IMR-90 (cell line): ENCODE measurements around the gene ANKRD61. TPM values are rescaled to one million over a fixed set of nuclear protein-coding genes. Genes with fewer than 3 reads are reported as not detected.

Experiments
- ATAC-seq: fragments of 200-7000 bp; cut with Tn5 transposase; 2 replicates; pipeline ENCODE4 v1.9.1; 2020; ENCODE audit warnings: low read depth, mild to moderate bottlenecking, moderate library complexity
- BruUV-seq: library from RNA; stranded (reverse); fragments of 400-500 nt; replicated peaks from 2 replicates; lab custom pipeline; 2021; lab: Mats Ljungman, UMichigan
- CTCF ChIA-PET: fragments of 300-600 bp; formaldehyde crosslinking; extraction: SDS; loops from one replicate; lab custom pipeline; 2021; ENCODE audit warnings: antibody characterized with exemption; lab: Yijun Ruan, JAX
- POLR2A ChIA-PET: fragments of 300-600 bp; sonication (Branson Sonifier 250); formaldehyde crosslinking; loops from one replicate; lab custom pipeline; 2022; ENCODE audit warnings: antibody characterized with exemption; ENCODE audit not compliant: unreplicated experiment; lab: Charles Lee
- DNase-seq: peaks from one replicate; pipeline ENCODE4 v3.0.0; 2013
- H2AFZ ChIP-seq: replicated peaks from 2 replicates; pipeline ENCODE3; 2013; ENCODE audit warnings: low read length, mild to moderate bottlenecking; ENCODE audit not compliant: poor library complexity
- H2AK5ac ChIP-seq: 2 replicates; pipeline ENCODE4 v1.6.1; 2013; ENCODE audit warnings: low read depth, low read length, inconsistent platforms
- H2AK9ac ChIP-seq: replicated peaks from 2 replicates; pipeline ENCODE3; 2013; ENCODE audit warnings: mild to moderate bottlenecking, low read depth, low read length, moderate library complexity; ENCODE audit not compliant: poor library complexity
- H2BK120ac ChIP-seq: 2 replicates; pipeline ENCODE4 v1.6.1; 2013; ENCODE audit warnings: low read depth, low read length, inconsistent platforms
- H2BK15ac ChIP-seq: 3 replicates; pipeline ENCODE4 v1.6.1; 2013; ENCODE audit warnings: low read depth, low read length, inconsistent platforms
- H2BK20ac ChIP-seq: 2 replicates; pipeline ENCODE4 v1.6.1; 2013; ENCODE audit warnings: low read depth, mild to moderate bottlenecking, inconsistent platforms, low read length, moderate library complexity
- H2BK5ac ChIP-seq: 2 replicates; pipeline ENCODE4 v1.6.1; 2013; ENCODE audit warnings: mild to moderate bottlenecking, low read depth, low read length, inconsistent platforms; ENCODE audit not compliant: poor library complexity, severe bottlenecking
- H3K14ac ChIP-seq: replicated peaks from 2 replicates; pipeline ENCODE4 v1.6.1; 2013; ENCODE audit warnings: low read depth, low read length, inconsistent platforms
- H3K18ac ChIP-seq: 2 replicates; pipeline ENCODE4 v1.6.1; 2013; ENCODE audit warnings: low read depth, low read length, control low read depth
- H3K23ac ChIP-seq: 2 replicates; pipeline ENCODE4 v1.6.1; 2013; ENCODE audit warnings: low read depth, low read length, inconsistent platforms
- H3K27ac ChIP-seq: 2 replicates; pipeline ENCODE4 v1.5.1; 2013; ENCODE audit warnings: mild to moderate bottlenecking, control low read depth, low read length; ENCODE audit not compliant: insufficient read depth
- H3K27me3 ChIP-seq: 2 replicates; pipeline ENCODE4 v1.6.1; 2013; ENCODE audit warnings: low read length; ENCODE audit not compliant: control insufficient read depth, insufficient read depth
- H3K36me3 ChIP-seq: 2 replicates; pipeline ENCODE4 v1.6.1; 2013; ENCODE audit warnings: low read length, mixed read lengths; ENCODE audit not compliant: control insufficient read depth, insufficient read depth
- H3K4ac ChIP-seq: 2 replicates; pipeline ENCODE4 v1.6.1; 2013; ENCODE audit warnings: low read depth, low read length, inconsistent platforms
- H3K4me1 ChIP-seq: 2 replicates; pipeline ENCODE4 v1.6.1; 2013; ENCODE audit warnings: low read length, mixed read lengths; ENCODE audit not compliant: control insufficient read depth, insufficient read depth
- H3K4me2 ChIP-seq: 2 replicates; pipeline ENCODE4 v1.6.1; 2013; ENCODE audit warnings: low read depth, mild to moderate bottlenecking, control low read depth, low read length, moderate library complexity
- H3K4me3 ChIP-seq: 2 replicates; pipeline ENCODE4 v1.5.1; 2013; ENCODE audit warnings: low read depth, mild to moderate bottlenecking, control low read depth, low read length, moderate library complexity; ENCODE audit not compliant: insufficient read depth
- H3K56ac ChIP-seq: 2 replicates; pipeline ENCODE4 v1.6.1; 2013; ENCODE audit warnings: low read length, inconsistent platforms; ENCODE audit not compliant: insufficient read depth; ENCODE audit errors: extremely low read depth
- H3K79me1 ChIP-seq, 2 experiments: 2 replicates each; pipeline ENCODE4 v1.6.1; 2013; ENCODE audit warnings: low read length in 2 of 2, inconsistent platforms in 1 of 2, low read depth in 1 of 2
- H3K9ac ChIP-seq: 2 replicates; pipeline ENCODE4 v1.6.1; 2013; ENCODE audit warnings: low read depth, low read length, control low read depth
- H3K9me1 ChIP-seq: 2 replicates; pipeline ENCODE4 v1.6.1; 2013; ENCODE audit warnings: low read length, inconsistent platforms; ENCODE audit not compliant: insufficient read depth
- H3K9me3 ChIP-seq: 2 replicates; pipeline ENCODE4 v1.6.1; 2013; ENCODE audit warnings: low read length; ENCODE audit not compliant: control insufficient read depth, insufficient read depth
- H4K20me1 ChIP-seq: 2 replicates; pipeline ENCODE4 v1.6.1; 2013; ENCODE audit warnings: low read length, inconsistent platforms; ENCODE audit not compliant: insufficient read depth
- H4K5ac ChIP-seq: 2 replicates; pipeline ENCODE4 v1.6.1; 2013; ENCODE audit warnings: mild to moderate bottlenecking, low read depth, low read length, control low read depth
- H4K8ac ChIP-seq, 2 experiments: 2 replicates each; pipeline ENCODE4 v1.6.1; 2013; ENCODE audit warnings: low read depth in 2 of 2, low read length in 2 of 2, control low read depth in 1 of 2, inconsistent platforms in 1 of 2
- H4K91ac ChIP-seq: 2 replicates; pipeline ENCODE4 v1.6.1; 2013; ENCODE audit warnings: low read depth, low read length, inconsistent platforms; ENCODE audit not compliant: insufficient read depth
- BHLHE40 ChIP-seq: fragments of 150-350 bp; IDR thresholded peaks from 2 replicates; pipeline ENCODE4 v1.6.1; 2016; ENCODE audit warnings: mild to moderate bottlenecking, low read depth, low read length
- CEBPB ChIP-seq: IDR thresholded peaks from 2 replicates; pipeline ENCODE4 v1.6.1; 2012; ENCODE audit warnings: low read depth, low read length, improper control_type of control experiment
- CHD1 ChIP-seq: IDR thresholded peaks from 2 replicates; pipeline ENCODE4 v1.6.1; 2012; ENCODE audit warnings: low read depth, low read length, improper control_type of control experiment
- CTCF ChIP-seq: conservative IDR thresholded peaks from 2 replicates; pipeline ENCODE4 v1.5.1; 2012; ENCODE audit warnings: mild to moderate bottlenecking, low read depth, low read length, improper control_type of control experiment
- ELK1 ChIP-seq: fragments of 150-350 bp; IDR thresholded peaks from 2 replicates; pipeline ENCODE4 v1.6.1; 2016; ENCODE audit warnings: low read depth, mild to moderate bottlenecking, low read length, moderate library complexity, borderline replicate concordance
- FOS ChIP-seq: fragments of 150-350 bp; IDR thresholded peaks from 2 replicates; pipeline ENCODE4 v1.6.1; 2016; ENCODE audit warnings: low read depth, low read length
- MAFK ChIP-seq: IDR thresholded peaks from 2 replicates; pipeline ENCODE4 v1.6.1; 2012; ENCODE audit warnings: low read depth, low read length, improper control_type of control experiment
- MAZ ChIP-seq: IDR thresholded peaks from 2 replicates; pipeline ENCODE4 v1.6.1; 2012; ENCODE audit warnings: low read depth, mild to moderate bottlenecking, low read length, improper control_type of control experiment, moderate library complexity, borderline replicate concordance
- MXI1 ChIP-seq: IDR thresholded peaks from 2 replicates; pipeline ENCODE4 v1.6.1; 2012; ENCODE audit warnings: low read depth, mild to moderate bottlenecking, low read length, moderate library complexity, borderline replicate concordance
- NFE2L2 ChIP-seq: fragments of 150-350 bp; IDR thresholded peaks from 2 replicates; pipeline ENCODE4 v1.6.1; 2016; ENCODE audit warnings: low read depth, mild to moderate bottlenecking, low read length
- POLR2A ChIP-seq: IDR thresholded peaks from 2 replicates; pipeline ENCODE4 v1.6.1; 2012; ENCODE audit warnings: mild to moderate bottlenecking, low read depth, low read length
- RAD21 ChIP-seq: IDR thresholded peaks from 2 replicates; pipeline ENCODE4 v1.6.1; 2012; ENCODE audit warnings: low read length, improper control_type of control experiment
- RCOR1 ChIP-seq: IDR thresholded peaks from 2 replicates; pipeline ENCODE4 v1.6.1; 2012; ENCODE audit warnings: mild to moderate bottlenecking, low read length, improper control_type of control experiment; ENCODE audit not compliant: insufficient replicate concordance
- RFX5 ChIP-seq: IDR thresholded peaks from 2 replicates; pipeline ENCODE4 v1.8.0; 2012; ENCODE audit warnings: low read depth, mild to moderate bottlenecking, low read length, moderate library complexity
- SMC3 ChIP-seq: fragments of 150-350 bp; IDR thresholded peaks from 2 replicates; pipeline ENCODE4 v1.6.1; 2016; ENCODE audit warnings: low read depth, mild to moderate bottlenecking, antibody characterized with exemption, low read length, moderate library complexity
- WGBS, 2 experiments: methylation state at CpG; one replicate each; pipeline versions ENCODE4 v1.1.5 to v1.1.7; 2013; ENCODE audit warnings: missing lambda C conversion rate in 2 of 2; ENCODE audit not compliant: insufficient read length in 1 of 2; ENCODE audit errors: extremely low coverage in 2 of 2; 5-methylcytosine and 5-hydroxymethylcytosine counted together
- dilution Hi-C: fragments of 300-500 bp; cut with HindIII; formaldehyde crosslinking; loops from one replicate; pipeline ENCODE4 v1.14.3; 2018; ENCODE audit warnings: low sequenced_read_pairs; ENCODE audit not compliant: unreplicated experiment
- in situ Hi-C: fragments of 300-500 bp; cut with MboI; formaldehyde crosslinking; loops from 3 replicates; pipeline ENCODE4 v1.14.3; 2019; ENCODE audit warnings: low sequenced_read_pairs, inconsistent platforms, mixed read lengths
- intact Hi-C: fragments of 100-400 bp; cut with micrococcal nuclease; formaldehyde crosslinking; loops from 2 replicates; pipeline ENCODE4 v1.10.0; 2022
- polyA plus RNA-seq, 3 experiments: library from polyadenylated mRNA; depleted of rRNA; stranded (reverse); fragments of >200 nt; gene quantifications; 2 replicates each; pipeline ENCODE4 v1.2.3, GENCODE V29; 2012; ENCODE audit warnings: low replicate concordance in 1 of 3
- total RNA-seq: library from RNA; depleted of rRNA; stranded (reverse); fragments of >200 nt; gene quantifications from 2 replicates; pipeline ENCODE4 v1.2.3, GENCODE V29; 2012
- TF ChIP-seq, protein P1 (sequence below): fragments of 150-350 bp; IDR thresholded peaks from 2 replicates; pipeline ENCODE4 v1.6.1; 2017; ENCODE audit warnings: mild to moderate bottlenecking, antibody characterized with exemption, low read length, low read depth

The ANKRD61 gene
- total and polyA plus RNA-seq, 2 of the 4 experiments (the other 2 are of a cell fraction) = 0.17 to 0.36 TPM

DNA sequence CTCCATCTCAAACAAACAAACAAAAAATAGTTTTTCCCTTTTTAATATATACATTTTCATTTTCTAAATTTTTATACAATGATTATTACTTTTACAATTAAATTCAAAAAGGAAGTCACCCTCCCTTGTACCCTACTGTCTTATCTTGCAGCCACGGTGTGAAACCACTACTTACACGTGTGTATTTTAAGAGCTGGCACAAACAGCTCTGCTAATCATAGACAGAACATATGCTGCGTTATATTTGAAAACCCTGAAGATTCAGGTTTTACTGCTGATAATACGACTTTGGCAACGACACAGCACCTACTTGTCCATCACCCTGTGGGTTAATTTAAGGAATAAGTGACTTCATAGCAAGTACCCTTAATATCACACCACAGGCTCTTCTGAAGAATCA lies 991 bp downstream of the ANKRD61 start:
- no peak overlapping the region for H2AK5ac ChIP-seq
- DNase-seq (no peak), ATAC-seq (no peak)
- peaks cover 45% of the 10 kb centered on the region for H3K36me3 ChIP-seq
- no peak overlapping the region for H2BK15ac ChIP-seq
- H3K18ac ChIP-seq = no peak overlapping the region
- no peak for TF ChIP-seq BHLHE40
- no peak for TF ChIP-seq MXI1
- TF ChIP-seq, protein P1, sequence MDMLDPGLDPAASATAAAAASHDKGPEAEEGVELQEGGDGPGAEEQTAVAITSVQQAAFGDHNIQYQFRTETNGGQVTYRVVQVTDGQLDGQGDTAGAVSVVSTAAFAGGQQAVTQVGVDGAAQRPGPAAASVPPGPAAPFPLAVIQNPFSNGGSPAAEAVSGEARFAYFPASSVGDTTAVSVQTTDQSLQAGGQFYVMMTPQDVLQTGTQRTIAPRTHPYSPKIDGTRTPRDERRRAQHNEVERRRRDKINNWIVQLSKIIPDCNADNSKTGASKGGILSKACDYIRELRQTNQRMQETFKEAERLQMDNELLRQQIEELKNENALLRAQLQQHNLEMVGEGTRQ = no peak
- no peak for TF ChIP-seq POLR2A
- no peak for TF ChIP-seq MAFK
- TF ChIP-seq ELK1 = no peak
- no peak for TF ChIP-seq CEBPB
- TF ChIP-seq CHD1 = no peak
- TF ChIP-seq FOS = no peak
- TF ChIP-seq CTCF = no peak
- no peak for TF ChIP-seq SMC3
- TF ChIP-seq MAZ = no peak
- no peak for TF ChIP-seq RAD21
- TF ChIP-seq RFX5 = no peak
- TF ChIP-seq NFE2L2 = no peak
- no peak for TF ChIP-seq RCOR1
- no peaks in the 10 kb centered on the region for H3K9me3 ChIP-seq
- WGBS, 2 experiments = 100% methylated on average over 2 of the region's 5 CpGs; no CpG with 5 or more reads in 1 of the 2 experiments
- H2BK120ac ChIP-seq = no peak overlapping the region
- peaks cover 19 to 31% of the 10 kb centered on the region in 2 experiments for H3K79me1 ChIP-seq
- no peak overlapping the region for H3K23ac ChIP-seq
- H4K8ac ChIP-seq = no peak overlapping the region
- POLR2A ChIA-PET = no interaction called here
- intact Hi-C loops (no loop called here), in situ Hi-C loops (no loop called here), dilution Hi-C loops (no loop called here)
- no peak overlapping the region for H3K9ac ChIP-seq
- no peak overlapping the region for H3K4ac ChIP-seq
- H3K4me2 ChIP-seq = no peak overlapping the region
- no TSS peak for BruUV-seq
- no peaks in the 10 kb centered on the region; the same call in 1 of the 2 replicates for H4K20me1 ChIP-seq
- H3K4me3 ChIP-seq = no peak overlapping the region
- no peak overlapping the region for H2AFZ ChIP-seq
- H3K56ac ChIP-seq = no peak overlapping the region
- H2BK20ac ChIP-seq = no peak overlapping the region
- H4K91ac ChIP-seq = no peak overlapping the region
- no peak overlapping the region for H2BK5ac ChIP-seq
- no peaks in the 10 kb centered on the region for H3K27me3 ChIP-seq
- no peak overlapping the region for H3K14ac ChIP-seq
- no peaks in the 10 kb centered on the region; the same call in 1 of the 2 replicates for H3K9me1 ChIP-seq
- H2AK9ac ChIP-seq = no peak overlapping the region
- no peak overlapping the region for H3K27ac ChIP-seq
- no peaks in the 10 kb centered on the region for H3K4me1 ChIP-seq
- CTCF ChIA-PET = interaction anchor here (1.4 kb wide), 1 partner anchor 9 kb away, joined by 5 read pairs; no protein-coding TSS in a partner anchor
- H4K5ac ChIP-seq = no peak overlapping the region
